Spleen (tissue), 7 donors: ENCODE data around the gene UNCX.

Experiments used
- CTCF ChIP-seq, 11 experiments: fragments of 200-600 bp in 7 of 11; fragments of 450-650 bp in 4 of 11; sonication (generic) in 4 of 11; IDR thresholded peaks in 8 of 11; conservative IDR thresholded peaks in 3 of 11; 1 replicate in 7 of 11; 2 replicates in 4 of 11; pipeline versions ENCODE4 v1.4.0 to v1.8.0; 2016 to 2021; ENCODE audit warnings: antibody characterized with exemption in 11 of 11, inconsistent platforms in 4 of 11, mild to moderate bottlenecking in 1 of 11
- POLR2A ChIP-seq, 3 donors: fragments of 450-650 bp; IDR thresholded peaks; one replicate each; pipeline ENCODE4 v1.5.1; 2017; ENCODE audit warnings: antibody characterized with exemption in 3 of 3, mild to moderate bottlenecking in 1 of 3
- POLR2AphosphoS5 ChIP-seq, 3 donors: sonication (generic); formaldehyde crosslinking; IDR thresholded peaks; one replicate each; pipeline ENCODE4 v1.5.1; 2017; ENCODE audit warnings: antibody characterized with exemption in 3 of 3
- donor health status: DM: no; HTN: no; CAD: no; lungs with moderate emphysema.
- donor health status: DM: no; HTN: no; CAD: no.
- donor health status: DM: no; HTN: no; CAD: no.

- peak in 4 of 11 experiments; percentile 9 to 40 (median 22) for TF ChIP-seq CTCF (IDR thresholded peaks at IDR 0.05 in 8 of 11, conservative IDR thresholded peaks at IDR 0.05 in 3 of 11)
- no peak for TF ChIP-seq POLR2A (IDR thresholded peaks at IDR 0.05)
- TF ChIP-seq POLR2AphosphoS5 (IDR thresholded peaks at IDR 0.05): no peak
These were observed 38.9 kb upstream of the UNCX start for GRCh38 chr7:1193593-1194424.
